ENCODE results near the gene GLT8D1. TPM values are rescaled to one million over a fixed set of nuclear protein-coding genes. Genes with fewer than 3 reads are reported as not detected.

GLT8D1 gene
- total RNA-seq, 1 donor from 2014 or later, result 72.7 TPM

- H3K27me3 Mint-ChIP-seq, result no peaks in the 10 kb centered on the region
- no peak for TF ChIP-seq CTCF (conservative IDR thresholded peaks at IDR 0.05)
- H3K4me3 Mint-ChIP-seq, result no peak overlapping the region
- peaks cover 38% of the 10 kb centered on the region for H3K36me3 Mint-ChIP-seq
- no peak for DNase-seq (ENCODE audit: extremely low spot score, unreplicated experiment)
- no peak overlapping the region for H3K27ac Mint-ChIP-seq
- no peaks in the 10 kb centered on the region for H3K9me3 Mint-ChIP-seq
- H3K4me1 Mint-ChIP-seq (ENCODE audit: unreplicated experiment), result no peaks in the 10 kb centered on the region
These were observed 60.0 kb downstream of the GLT8D1 start for GRCh38 chr3:52645549-52645948.

Other genes starting within 250 kb of the GLT8D1 start
- gene STAB1, start 210.5 kb downstream of the GLT8D1 start, total RNA-seq (ENCODE audit: low replicate concordance), result 0.12 TPM in 1 of 2 replicates, not detected in the other
- 105 and 231 TPM in 2 replicates for gene NT5DC2, start 171.9 kb downstream of the GLT8D1 start, total RNA-seq (ENCODE audit: low replicate concordance)
- gene UQCC5, start 169.2 kb downstream of the GLT8D1 start, total RNA-seq (ENCODE audit: low replicate concordance), result 19.0 and 22.8 TPM in 2 replicates
- 78.3 and 88.6 TPM in 2 replicates for gene PBRM1, start 19.9 kb downstream of the GLT8D1 start, total RNA-seq (ENCODE audit: low replicate concordance)
- gene GNL3, start 19.8 kb downstream of the GLT8D1 start, total RNA-seq (ENCODE audit: low replicate concordance), result 114 and 118 TPM in 2 replicates
- 102 and 119 TPM in 2 replicates for gene SPCS1, start 315 bp upstream of the GLT8D1 start, total RNA-seq (ENCODE audit: low replicate concordance)
- 38.3 and 47.2 TPM in 2 replicates for gene NEK4, start 65.1 kb upstream of the GLT8D1 start, total RNA-seq (ENCODE audit: low replicate concordance)
- gene ITIH1, start 71.8 kb upstream of the GLT8D1 start, total RNA-seq (ENCODE audit: low replicate concordance), result 8.0 and 12.2 TPM in 2 replicates
- gene ITIH3, start 89.0 kb upstream of the GLT8D1 start, total RNA-seq (ENCODE audit: low replicate concordance), result 0.81 and 0.97 TPM in 2 replicates
- gene ITIH4, start 124.9 kb upstream of the GLT8D1 start, total RNA-seq (ENCODE audit: low replicate concordance), result 4.1 and 14.0 TPM in 2 replicates
- 1.8 TPM in 1 of 2 replicates, not detected in the other for gene MUSTN1, start 129.2 kb upstream of the GLT8D1 start, total RNA-seq (ENCODE audit: low replicate concordance)
- 13.1 and 28.4 TPM in 2 replicates for gene STIMATE, start 191.8 kb upstream of the GLT8D1 start, total RNA-seq (ENCODE audit: low replicate concordance)

Measured in type B pancreatic cell (in vitro differentiated cells).